ENCODE measurements around the gene ESR1. TPM values are rescaled to one million over a fixed set of nuclear protein-coding genes. Genes with fewer than 3 reads are reported as not detected.

The ESR1 gene
- total RNA-seq, 2 donors from 2014 or later: 0.16 to 0.37 TPM

DNA sequence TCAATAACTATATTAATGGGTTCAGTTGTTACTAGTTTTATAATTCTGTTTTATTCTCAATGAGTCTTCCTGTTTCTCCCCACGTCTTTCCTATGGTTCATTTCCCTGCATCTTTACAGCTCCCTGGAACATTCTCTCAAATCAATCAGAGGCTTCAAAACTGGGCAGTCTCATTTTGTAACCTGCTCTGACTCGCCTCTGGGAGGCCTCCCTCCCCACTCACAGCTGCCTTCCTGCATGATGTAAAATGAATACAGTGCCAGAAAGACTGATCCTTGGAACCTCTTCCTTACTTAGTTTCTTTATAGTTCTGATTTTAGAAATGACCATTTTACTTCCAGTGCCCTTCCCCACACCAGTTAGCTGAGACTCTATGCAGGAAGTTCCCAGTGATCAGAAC, 103.9 kb downstream of the ESR1 start:
- H3K4me1 ChIP-seq: no peaks in the 10 kb centered on the region
- TF ChIP-seq CTCF (IDR thresholded peaks at IDR 0.05): no peak
- H3K27ac ChIP-seq: no peak overlapping the region
- H3K4me3 ChIP-seq: no peak overlapping the region
- H3K9ac ChIP-seq (ENCODE audit: low read depth in 2 of 2, low read length in 2 of 2): no peak overlapping the region
- intact Hi-C loops (cut with DNase I): no loop called here
- no peaks in the 10 kb centered on the region for H3K36me3 ChIP-seq
- DNase-seq: no peak
- no peaks in the 10 kb centered on the region for H3K27me3 ChIP-seq
- no peaks in the 10 kb centered on the region for H3K9me3 ChIP-seq

- DNase-seq: no peak
- Histone ChIP-seq H3K4me1 (no peaks in the 10 kb centered on the region), H3K27me3 (no peaks in the 10 kb centered on the region), H3K27ac (no peak overlapping the region), H3K9ac (ENCODE audit: low read depth in 2 of 2, low read length in 2 of 2) (no peak overlapping the region), H3K9me3 (no peaks in the 10 kb centered on the region), H3K36me3 (no peaks in the 10 kb centered on the region), H3K4me3 (no peak overlapping the region)
- TF ChIP-seq CTCF (IDR thresholded peaks at IDR 0.05): no peak
- intact Hi-C loops (cut with DNase I): no loop called here
These were observed 107.0 kb downstream of the ESR1 start for GRCh38 chr6:151914484-151914883.

GRCh38 chr6:151916075-151916474, 108.6 kb downstream of the ESR1 start:
- no peak overlapping the region for H3K4me3 ChIP-seq
- TF ChIP-seq CTCF (IDR thresholded peaks at IDR 0.05): no peak
- no peak for DNase-seq
- no peaks in the 10 kb centered on the region for H3K4me1 ChIP-seq
- intact Hi-C loops (cut with DNase I): no loop called here
- no peaks in the 10 kb centered on the region for H3K9me3 ChIP-seq
- H3K36me3 ChIP-seq: no peaks in the 10 kb centered on the region
- H3K27ac ChIP-seq: no peak overlapping the region
- no peaks in the 10 kb centered on the region for H3K27me3 ChIP-seq
- H3K9ac ChIP-seq (ENCODE audit: low read depth in 2 of 2, low read length in 2 of 2): no peak overlapping the region

DNA sequence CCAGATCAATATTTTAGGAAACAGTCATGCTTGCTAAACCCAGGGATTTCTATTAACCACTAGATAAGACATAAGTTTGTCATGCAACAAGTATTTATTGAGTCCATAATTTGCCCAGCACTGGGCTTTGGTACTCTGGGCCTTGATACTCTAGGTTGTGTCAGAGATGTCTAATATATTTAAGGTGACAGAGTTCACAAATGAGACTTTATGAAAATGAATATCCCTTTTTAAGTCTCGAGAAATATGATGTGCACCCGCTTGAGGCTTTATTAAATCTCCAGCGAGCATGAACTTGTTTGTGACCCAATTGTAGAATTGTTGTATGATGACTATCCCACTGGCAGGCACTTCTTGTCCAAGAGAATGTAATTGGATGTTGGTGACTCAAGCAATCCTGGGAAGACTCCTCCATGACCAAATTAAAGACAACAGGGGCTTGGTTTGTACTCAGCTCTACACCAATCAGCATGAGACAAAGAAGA, 109.2 kb downstream of the ESR1 start:
- no peak for DNase-seq
- intact Hi-C loops (cut with DNase I): no loop called here
- Histone ChIP-seq H3K27ac (no peak overlapping the region), H3K27me3 (no peaks in the 10 kb centered on the region), H3K9ac (ENCODE audit: low read depth in 2 of 2, low read length in 2 of 2) (no peak overlapping the region), H3K36me3 (no peaks in the 10 kb centered on the region), H3K4me3 (no peak overlapping the region), H3K9me3 (no peaks in the 10 kb centered on the region), H3K4me1 (no peaks in the 10 kb centered on the region)
- no peak for TF ChIP-seq CTCF (IDR thresholded peaks at IDR 0.05)

- no peak for DNase-seq
- Histone ChIP-seq H3K9me3 (no peaks in the 10 kb centered on the region), H3K4me3 (no peak overlapping the region), H3K27ac (no peak overlapping the region), H3K9ac (ENCODE audit: low read depth in 2 of 2, low read length in 2 of 2) (no peak overlapping the region), H3K4me1 (no peaks in the 10 kb centered on the region), H3K27me3 (no peaks in the 10 kb centered on the region), H3K36me3 (no peaks in the 10 kb centered on the region)
- intact Hi-C loops (cut with DNase I): no loop called here
- no peak for TF ChIP-seq CTCF (IDR thresholded peaks at IDR 0.05)
These were observed 110.2 kb downstream of the ESR1 start for GRCh38 chr6:151917531-151918329.

Measured in colonic mucosa (tissue), 4 donors.